HG03575 (cell line): ENCODE results near the gene SDK1.
"Not testable (repeated sequence)": the region's sequence is repeated elsewhere in the genome, so short reads cannot be mapped to it uniquely, and the experiment has no call there.

Source experiments
- ATAC-seq: cut with Tn5 transposase; IDR thresholded peaks from one replicate; pipeline ENCODE4 v1.9.1; 2021; ENCODE audit not compliant: unreplicated experiment, insufficient number of reproducible peaks, low FRiP score; ENCODE audit errors: extremely low read depth

Gene SDK1

DNA sequence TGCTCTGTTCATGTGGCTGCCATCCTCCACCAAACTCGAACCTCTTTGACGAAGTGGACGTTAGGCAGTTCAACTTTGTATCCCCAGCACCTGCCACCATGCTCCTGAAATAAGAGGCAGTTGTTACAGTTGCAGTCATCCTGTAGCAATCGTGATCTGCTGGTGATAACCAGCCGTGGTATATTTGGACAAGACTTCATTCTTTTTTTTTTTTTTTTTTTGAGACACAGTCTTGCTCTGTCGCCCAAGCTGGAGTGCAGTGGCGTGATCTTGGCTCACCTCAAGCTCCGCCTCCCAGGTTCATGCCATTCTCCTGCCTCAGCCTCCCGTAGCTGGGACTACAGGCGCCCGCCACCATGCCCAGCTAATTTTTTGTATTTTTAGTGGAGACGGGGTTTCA, 640.7 kb downstream of the SDK1 start:
- not testable (repeated sequence) for ATAC-seq

DNA sequence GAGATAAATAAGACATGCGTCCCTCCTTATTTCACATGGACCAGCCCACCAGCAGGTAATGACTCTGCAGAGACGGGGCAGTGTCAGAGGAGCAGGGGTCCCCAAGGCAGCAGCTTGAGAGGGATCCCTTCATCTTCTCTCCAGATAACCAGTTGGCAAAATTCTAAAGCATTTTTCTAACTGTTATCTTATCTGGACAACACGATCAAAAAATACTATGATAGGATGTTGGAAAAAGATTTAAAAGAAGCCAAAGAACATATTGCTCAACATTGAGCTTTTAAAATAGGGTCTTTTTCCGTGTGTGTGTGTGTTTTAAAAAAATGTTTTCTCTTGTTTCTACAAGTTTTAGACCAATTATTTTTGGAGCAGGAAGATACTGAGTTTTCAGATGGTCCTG, 641.2 kb downstream of the SDK1 start:
- no peak for ATAC-seq

DNA sequence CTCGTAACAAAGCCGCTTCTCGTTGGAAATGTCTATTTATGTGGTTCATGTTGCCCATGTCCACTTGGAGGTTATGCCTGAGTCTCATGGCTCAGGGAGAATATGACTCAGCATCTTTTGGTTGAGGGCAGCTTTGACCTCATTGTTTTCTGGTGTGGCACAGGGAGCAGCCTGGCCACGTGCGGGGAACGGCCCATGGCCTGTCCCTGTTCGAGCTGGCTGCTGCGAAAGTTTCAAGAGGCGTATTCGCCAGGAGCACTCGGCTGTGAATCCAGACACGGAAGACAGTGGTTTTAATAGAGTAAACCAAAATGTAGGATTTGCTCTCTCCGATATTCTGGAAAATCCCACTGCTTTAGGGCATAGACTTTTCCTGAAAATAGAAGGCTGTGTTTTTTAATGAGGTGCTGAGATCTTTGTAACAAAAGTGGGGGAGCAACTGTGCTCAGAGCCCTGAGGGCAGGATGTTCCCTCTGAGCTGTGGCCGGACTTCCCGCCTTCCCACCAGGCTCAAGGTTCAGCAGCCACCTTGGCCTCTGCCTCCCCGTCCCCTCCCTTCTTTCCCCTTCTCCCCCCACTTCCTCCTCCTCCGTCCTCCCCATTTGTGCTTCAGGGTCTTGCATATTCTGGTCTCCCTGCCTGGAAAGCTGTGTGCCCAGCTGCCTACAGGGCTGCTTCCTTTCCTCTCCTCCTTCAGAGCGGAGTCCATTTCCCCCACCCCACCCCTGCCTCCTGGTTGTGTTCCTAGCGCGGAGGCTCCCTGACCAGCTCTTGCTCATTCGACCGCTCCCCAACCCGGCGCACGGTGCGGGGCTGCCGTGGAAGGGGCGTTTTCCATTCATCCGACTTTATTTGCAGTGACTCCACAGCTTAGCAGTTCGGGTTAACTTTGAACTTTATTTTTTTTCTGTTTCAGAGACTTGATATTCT, 642.0 kb downstream of the SDK1 start:
- no peak for ATAC-seq

DNA sequence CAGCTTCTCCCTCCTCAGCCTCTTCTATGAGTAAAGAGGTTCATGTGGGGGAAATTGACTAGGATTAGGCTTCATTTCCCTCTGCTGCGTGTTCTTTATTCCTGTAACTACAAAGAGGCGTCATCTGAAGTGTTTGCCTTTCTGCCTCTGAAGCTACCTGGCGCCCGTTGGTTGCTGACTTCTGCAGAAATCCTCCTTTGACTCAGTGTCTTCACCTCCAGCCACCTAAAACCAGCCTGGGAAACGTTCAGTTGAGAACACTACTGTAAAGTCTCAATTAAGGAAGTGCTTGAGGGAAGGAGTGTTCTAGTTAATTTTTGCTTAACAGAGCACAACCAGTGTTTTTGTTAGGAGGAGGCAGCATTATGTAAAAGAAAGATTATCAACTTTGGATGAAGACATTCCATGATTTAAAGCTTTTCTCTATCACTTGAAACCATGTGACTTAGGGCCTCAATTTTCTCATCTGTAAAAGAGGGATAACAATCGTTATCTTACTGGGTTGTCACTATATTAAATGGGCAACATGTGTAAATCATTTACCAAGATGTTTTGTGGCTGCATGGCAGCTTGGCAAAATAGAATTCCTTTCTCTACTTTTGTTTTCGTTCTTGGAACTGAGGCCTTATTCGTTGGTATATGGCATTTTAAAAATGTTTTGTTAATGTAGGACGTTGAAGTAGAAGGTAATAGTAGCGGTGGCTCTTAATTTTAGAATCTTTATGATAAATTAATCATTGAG, 642.9 kb downstream of the SDK1 start:
- no peak for ATAC-seq

DNA sequence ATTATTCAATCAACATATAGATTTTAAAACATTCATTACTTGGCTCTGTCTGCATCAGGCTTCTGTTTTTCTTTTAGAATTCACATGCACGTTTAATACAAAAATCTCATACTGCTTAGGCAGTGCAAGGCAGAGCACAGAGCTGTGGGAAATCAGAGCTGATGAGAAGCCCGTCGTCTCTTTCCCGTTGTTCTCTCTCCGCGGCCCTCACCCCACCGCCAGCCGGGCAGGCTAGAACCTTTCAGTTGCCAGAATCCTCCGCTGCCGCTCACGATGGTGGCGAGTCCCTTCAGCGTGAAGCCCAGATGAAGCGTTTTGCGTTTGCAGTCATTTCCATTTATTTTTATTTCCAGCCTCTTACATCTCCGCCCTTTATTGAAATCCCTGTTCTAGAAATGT, 648.2 kb downstream of the SDK1 start:
- no peak for ATAC-seq

DNA sequence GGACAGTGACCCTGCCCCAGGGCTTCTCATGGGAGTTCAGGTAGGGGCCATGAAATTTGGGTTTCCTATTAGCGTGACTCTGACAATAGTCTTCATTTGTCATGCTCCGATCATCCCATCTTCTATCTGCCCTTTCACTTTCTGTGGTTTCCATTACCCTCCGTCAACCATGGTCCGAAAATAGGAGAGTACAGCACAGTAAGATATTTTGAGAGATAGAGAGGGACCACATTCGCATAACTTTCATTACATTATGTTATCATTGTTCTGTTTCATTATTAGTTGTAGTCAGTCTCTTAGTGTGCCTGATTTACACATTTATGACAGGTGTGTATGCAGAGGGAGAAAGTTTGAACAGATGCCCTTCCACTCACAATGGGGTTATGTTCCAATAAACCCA, 649.2 kb downstream of the SDK1 start:
- ATAC-seq = peak; percentile 92

DNA sequence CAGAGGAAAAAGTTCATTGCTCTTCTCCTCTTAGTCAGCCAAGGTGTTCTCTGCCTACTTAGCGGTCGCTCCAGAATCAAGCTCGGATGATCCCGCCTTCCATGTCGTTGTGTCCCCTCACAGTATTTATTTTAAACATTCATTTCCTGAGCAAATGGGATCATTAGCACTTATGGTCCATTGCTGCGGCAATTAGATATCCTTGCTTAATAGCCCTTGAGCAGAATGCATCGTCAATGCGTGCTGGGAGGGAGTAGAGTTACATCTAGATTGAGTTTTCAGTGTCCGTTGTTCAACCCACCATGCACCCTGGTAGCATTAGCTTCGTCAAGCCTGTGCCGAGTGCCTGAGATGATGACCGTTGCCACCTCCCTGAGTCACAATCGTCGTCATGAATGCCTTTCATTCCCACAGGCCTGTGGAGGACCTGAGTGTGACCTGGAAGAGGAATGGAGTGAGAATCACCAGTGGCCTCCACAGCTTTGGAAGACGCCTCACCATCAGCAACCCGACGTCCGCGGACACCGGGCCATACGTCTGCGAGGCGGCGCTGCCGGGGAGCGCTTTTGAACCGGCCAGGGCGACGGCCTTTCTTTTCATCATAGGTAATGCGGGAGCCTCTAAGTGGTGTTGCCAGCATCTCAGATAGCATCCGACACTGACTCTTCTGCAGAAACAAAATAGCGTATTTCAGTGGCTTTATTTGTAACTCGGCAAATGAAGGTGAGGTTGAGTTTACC, 650.4 kb downstream of the SDK1 start:
- ATAC-seq = no peak

DNA sequence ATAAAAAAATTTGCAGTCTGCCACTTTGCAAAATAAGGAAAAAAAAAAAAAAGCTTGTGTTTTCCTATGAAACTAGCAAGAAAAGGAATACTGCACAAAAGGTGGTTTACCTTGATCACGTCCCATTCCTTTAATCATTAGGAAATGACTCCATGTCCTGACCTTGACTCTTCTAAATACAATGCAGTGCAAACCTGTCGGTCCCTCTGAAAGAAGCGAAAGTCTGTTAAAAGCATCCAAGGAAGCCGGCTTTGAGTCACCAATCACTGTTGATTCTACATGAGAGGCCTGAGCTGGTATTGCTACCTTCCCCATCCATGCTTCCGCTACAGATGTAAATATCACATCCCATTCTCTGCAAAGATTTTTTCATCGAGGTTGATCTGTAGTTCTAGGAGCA, 652.1 kb downstream of the SDK1 start:
- ATAC-seq = no peak

DNA sequence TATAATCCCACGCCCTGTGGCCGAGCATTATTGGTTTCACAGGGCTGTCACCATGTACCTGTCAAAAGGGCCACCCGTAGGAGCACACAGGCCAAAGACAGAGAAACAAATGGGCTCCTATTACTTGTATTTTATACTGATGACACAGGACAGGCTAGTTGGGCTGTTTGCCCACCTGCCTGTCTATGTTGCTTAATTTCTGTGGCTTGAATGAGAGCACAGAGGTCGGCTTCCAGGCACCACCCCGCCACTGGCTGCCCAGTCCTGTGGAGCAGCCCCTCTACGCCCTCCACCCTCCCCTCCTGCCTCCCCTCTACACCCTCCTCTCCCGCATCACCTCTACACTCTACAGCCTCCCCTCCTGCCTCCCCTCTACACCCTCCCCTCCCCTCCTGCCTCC, 652.9 kb downstream of the SDK1 start:
- no peak for ATAC-seq

DNA sequence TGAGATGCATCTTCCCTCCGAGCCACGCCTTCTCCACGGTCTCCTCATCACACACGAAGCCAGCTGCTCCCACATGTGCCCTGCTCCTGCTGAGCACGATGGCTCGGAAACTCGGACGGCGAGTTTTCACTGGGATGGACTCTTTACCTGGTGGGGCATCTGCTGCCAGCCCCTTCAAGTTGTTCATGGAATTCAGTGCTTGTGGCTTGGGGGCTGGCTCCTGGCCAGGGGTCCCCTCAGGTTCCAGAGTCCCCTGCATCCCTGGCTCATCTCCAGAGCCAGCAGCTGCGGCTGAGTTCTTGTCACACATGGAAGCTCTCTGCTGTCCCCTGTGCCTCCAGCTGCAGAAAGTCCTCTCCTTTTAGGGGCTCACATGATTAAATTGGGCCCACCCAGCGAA, 654.0 kb downstream of the SDK1 start:
- no peak for ATAC-seq

DNA sequence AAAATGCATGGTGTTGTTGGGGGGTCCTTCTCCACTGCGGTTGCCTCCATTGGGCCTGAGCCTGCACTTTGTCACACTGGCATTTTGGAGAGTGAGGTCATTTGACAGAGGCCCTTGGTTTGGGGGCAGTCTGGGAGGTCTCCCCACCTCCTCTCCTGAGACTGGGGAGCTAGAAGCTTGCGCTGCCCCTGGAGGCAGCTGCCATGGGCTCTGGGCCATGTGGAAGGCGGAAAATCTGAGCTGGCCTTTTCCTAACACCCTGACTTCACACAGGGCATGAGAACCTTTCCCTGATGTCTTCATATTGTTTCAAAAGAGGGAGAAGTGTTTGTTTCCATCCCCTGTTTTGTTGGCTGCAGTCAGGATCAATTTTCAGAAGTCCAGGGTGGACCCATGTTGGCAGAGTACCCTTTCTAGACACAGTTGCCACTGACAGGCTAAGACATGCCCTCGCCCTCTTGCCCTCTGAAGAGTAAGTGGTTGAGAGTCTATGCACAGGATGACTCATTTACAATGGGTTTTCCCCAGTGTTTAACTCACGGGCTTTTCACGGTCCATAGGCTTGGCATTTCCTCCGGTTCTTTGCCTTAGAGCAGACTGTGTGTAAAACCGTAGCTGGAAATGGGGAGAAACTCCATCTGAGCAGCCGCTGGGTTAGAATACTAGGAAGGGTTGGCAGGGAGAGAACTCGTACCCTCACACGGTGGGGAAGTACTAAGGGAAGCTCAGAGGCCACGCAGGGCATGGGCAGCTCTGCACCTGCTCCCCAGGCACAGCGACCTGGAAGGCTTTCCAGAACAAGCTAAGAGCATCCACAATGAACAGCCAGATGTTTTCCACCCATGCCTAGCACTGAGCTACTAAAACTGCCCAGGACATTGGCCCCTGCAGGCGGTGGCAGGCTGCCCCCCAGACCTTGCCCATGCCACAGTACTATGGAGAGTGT, 655.0 kb downstream of the SDK1 start:
- peak; percentile 60 for ATAC-seq

DNA sequence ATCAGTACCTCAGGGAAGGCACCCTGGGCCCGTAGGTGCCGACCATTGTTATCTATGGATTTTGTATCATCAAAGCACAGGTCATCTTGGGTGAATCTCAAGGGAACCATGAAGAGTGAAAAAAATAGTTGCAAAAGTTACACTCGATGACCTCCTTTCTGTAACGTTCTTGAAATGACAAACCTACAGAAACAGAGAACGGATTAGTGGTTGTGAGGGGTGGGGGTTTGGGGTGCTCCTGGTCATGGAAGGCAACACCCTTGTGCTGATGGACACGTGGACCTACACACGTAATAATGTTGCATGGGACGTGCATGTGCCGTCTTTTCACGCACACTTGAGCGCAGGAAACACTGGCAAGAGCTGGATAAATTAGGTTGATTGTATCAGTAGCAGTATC, 655.9 kb downstream of the SDK1 start:
- ATAC-seq = no peak

DNA sequence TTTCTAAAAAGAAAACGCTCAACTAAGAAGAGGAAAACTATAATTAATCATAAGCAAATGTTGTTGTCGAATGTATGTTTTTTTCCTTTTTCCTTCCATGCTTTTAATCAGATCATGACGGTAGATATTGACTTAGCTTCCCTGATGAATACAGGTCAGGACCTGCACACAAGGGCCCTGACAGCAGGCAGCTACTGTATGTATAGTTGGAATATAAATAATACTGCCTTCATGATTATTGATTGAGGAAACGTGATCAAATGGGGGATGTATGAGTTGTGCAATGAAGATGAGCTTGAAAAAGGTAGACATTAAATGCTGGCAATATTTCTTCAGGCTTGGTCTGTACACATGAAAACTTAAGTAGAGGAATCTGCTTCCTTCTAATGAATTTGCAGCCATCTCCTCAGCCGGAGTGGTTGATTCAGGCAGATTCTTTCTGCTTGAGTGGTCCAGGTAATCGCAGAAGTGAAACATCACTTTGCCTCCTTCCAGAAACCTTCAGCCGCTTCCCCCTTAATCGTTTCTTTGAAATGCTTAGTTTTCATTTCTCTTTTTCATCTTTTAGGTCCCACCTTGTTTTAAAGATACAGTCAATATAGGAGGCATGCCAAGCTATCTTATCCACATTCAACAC, 656.5 kb downstream of the SDK1 start:
- ATAC-seq = no peak

DNA sequence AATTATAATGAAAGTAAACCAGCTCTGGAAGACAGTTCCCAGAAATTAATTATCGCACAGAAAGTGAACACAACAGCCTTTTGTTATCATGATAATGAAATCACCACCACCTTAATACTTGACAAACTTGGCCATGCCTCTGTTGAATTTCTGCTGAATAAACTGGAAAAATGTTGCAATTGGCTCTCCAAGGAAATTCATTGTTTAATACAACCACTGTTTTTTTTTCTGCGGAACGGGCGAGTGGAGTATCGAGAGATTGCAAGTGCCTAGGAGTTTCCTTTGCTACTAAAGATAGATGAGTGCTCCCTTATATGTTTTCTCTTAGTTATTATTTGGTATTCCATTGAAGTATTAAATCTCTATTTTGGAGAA, 657.0 kb downstream of the SDK1 start:
- ATAC-seq = no peak

DNA sequence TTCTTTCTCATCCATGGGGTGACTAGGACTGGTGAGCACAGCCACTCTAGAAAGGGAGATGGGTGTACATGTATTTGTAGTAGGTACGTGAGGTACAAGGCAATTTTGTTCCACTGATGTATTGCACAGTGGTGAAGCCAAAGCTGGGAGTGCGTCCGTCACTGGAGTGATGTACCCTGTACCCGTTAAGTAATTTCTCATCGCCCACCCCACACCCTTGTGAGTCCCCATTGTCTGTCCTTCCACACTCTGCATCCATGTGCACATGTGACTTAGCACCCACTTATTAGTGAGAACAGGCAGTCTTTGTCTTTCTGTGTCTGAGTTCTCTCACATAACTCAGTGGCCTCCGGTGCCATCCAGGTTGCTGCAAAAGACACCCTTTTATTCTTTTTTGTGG, 658.3 kb downstream of the SDK1 start:
- no peak for ATAC-seq

DNA sequence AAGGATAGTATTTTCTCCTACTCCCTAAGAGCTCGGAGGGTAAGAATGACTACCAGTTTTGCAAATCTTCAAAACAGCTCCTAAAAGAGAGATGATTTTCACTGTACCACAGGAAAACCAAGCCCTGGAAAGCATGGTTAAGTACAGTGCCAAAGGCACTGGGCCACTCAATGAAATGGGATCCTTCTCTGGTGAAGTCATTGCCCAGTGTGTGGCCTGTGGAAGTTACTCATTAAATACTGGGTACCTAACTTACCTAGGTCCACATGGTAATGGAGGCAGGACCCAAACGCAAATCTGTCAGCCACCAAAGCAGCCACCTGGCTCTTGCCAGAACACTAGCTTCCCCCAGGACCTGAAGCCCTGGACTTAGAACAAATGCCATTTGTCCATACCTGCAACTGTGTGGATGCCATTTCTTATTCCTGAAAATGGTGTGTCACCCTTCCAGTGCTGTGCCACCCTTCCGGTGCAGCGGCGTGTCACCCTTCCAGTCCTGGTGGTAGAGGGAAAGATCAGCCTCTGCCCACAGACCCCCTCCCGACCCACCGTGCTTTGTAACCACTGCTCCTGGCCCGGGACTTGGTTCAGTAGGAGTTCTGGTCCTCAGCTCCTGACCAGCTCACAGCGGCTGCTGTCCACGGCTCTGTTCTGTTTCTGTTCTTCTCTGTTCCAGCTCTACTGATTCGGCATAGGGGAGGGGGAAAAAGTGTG, 659.2 kb downstream of the SDK1 start:
- ATAC-seq = no peak

DNA sequence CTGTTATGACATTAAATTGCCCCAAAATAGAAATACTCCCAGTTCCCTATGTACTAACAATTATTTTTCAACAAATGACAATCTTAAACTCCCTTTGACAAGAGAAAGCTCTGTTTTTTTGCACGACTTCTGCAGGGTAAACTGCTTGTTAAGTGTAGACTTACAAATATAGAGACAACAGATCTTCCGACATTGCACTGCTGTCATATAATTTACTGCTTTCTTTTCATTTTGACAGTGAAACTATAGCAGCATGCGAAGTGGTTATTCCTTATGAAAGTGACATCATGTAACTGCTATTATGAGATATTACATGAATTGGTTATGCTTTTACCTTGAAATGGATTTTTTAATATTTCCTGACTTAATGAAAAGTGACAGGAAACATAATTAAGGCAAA, 659.9 kb downstream of the SDK1 start:
- ATAC-seq = no peak
